Measurements from ENCODE around the gene PDHB.

DNA sequence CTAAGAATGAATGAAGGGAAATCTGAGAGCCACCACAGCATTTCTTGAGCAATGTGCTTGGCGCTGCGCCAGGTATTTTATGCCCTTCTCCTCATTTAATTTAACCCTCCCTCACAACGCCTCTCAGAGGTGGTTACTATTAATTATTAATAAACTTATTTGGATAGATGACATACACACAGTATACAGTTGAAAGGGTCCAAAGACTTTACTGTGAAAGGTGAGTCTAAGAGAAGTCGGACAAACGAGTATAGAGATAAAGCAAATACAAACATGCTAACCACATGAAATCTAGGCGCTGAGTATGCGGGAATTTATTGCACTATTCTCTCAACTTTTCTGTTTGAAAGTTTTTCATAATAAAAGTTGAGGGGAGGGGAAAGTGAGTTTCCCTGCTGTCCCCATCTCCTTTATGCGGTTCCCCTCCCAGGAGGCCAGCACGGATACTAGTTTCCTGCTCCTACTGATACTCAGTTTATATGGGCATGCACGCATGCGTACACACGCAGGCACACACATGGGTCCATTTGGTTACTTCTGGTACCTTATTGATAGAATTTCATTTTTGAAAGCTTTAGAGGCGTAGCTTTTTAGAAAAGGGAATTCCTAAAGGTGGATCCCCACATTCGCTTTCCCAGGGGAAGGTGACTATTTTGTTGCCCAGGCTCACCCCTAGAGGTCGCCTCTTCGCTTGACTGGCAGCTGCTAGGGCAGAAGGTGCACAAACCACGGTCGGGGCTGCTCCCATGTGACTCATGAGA is 29.7 kb upstream of the PDHB start:
- TF ChIP-seq CTCF (IDR thresholded peaks at IDR 0.05): peak in 1 of 3 donors; percentile 48
- TF ChIP-seq POLR2A (IDR thresholded peaks at IDR 0.05): no peak
- no peak for TF ChIP-seq EP300 (IDR thresholded peaks at IDR 0.05)
